GM19467 (cell line): ENCODE measurements around the gene SYNDIG1L.

ENCODE experiments used
- ATAC-seq: cut with Tn5 transposase; IDR thresholded peaks from one replicate; pipeline ENCODE4 v1.9.1; 2021; ENCODE audit warnings: mild to moderate bottlenecking, moderate library complexity; ENCODE audit not compliant: unreplicated experiment

Gene SYNDIG1L

GRCh38 chr14:74429991-74430390, 4.0 kb upstream of the SYNDIG1L start:
- no peak for ATAC-seq

- ATAC-seq, result no peak
Observed at GRCh38 chr14:74429221-74429691, 3.2 kb upstream of the SYNDIG1L start.

GRCh38 chr14:74427651-74428050, 1.6 kb upstream of the SYNDIG1L start:
- ATAC-seq, result no peak

- no peak for ATAC-seq
Observed at GRCh38 chr14:74425525-74426201, 347 bp downstream of the SYNDIG1L start.

- no peak for ATAC-seq
Observed at GRCh38 chr14:74424606-74425005, 1.4 kb downstream of the SYNDIG1L start.

GRCh38 chr14:74423246-74423645, 2.8 kb downstream of the SYNDIG1L start:
- no peak for ATAC-seq

GRCh38 chr14:74421981-74422380, 4.0 kb downstream of the SYNDIG1L start:
- ATAC-seq, result no peak

GRCh38 chr14:74419086-74419485, 6.9 kb downstream of the SYNDIG1L start:
- ATAC-seq, result no peak

- no peak for ATAC-seq
Observed at GRCh38 chr14:74418031-74418430, 8.0 kb downstream of the SYNDIG1L start.

GRCh38 chr14:74417611-74418010, 8.4 kb downstream of the SYNDIG1L start:
- ATAC-seq, result no peak

GRCh38 chr14:74417201-74417600, 8.8 kb downstream of the SYNDIG1L start:
- ATAC-seq, result no peak

- no peak for ATAC-seq
Observed at GRCh38 chr14:74415115-74415437, 10.9 kb downstream of the SYNDIG1L start.

- no peak for ATAC-seq
Observed at GRCh38 chr14:74414403-74415114, 11.5 kb downstream of the SYNDIG1L start.

- no peak for ATAC-seq
Observed at GRCh38 chr14:74413627-74414026, 12.4 kb downstream of the SYNDIG1L start.

- ATAC-seq, result no peak
Observed at GRCh38 chr14:74412753-74413152, 13.3 kb downstream of the SYNDIG1L start.

GRCh38 chr14:74411671-74412070, 14.3 kb downstream of the SYNDIG1L start:
- no peak for ATAC-seq

GRCh38 chr14:74409441-74409840, 16.6 kb downstream of the SYNDIG1L start:
- no peak for ATAC-seq

GRCh38 chr14:74408870-74409269, 17.1 kb downstream of the SYNDIG1L start:
- ATAC-seq, result no peak

GRCh38 chr14:74407801-74408154, 18.2 kb downstream of the SYNDIG1L start:
- ATAC-seq, result no peak

- ATAC-seq, result no peak
Observed at GRCh38 chr14:74407021-74407800, 18.8 kb downstream of the SYNDIG1L start.

- no peak for ATAC-seq
Observed at GRCh38 chr14:74405663-74406062, 20.3 kb downstream of the SYNDIG1L start.

- ATAC-seq, result no peak
Observed at GRCh38 chr14:74404435-74404834, 21.6 kb downstream of the SYNDIG1L start.
